GM20431 (cell line): ENCODE results near the gene FARSA.
"Not testable (repeated sequence)": the region's sequence is repeated elsewhere in the genome, so short reads cannot be mapped to it uniquely, and the experiment has no call there.

Source experiments
- in situ Hi-C: fragments of 300-500 bp; cut with MseI, MboI; formaldehyde crosslinking; loops from one replicate; pipeline ENCODE4 v1.15.0; 2020; ENCODE audit warnings: low sequenced_read_pairs; ENCODE audit not compliant: unreplicated experiment

FARSA gene

GRCh38 chr19:12938779-12939601, 5.5 kb upstream of the FARSA start:
- in situ Hi-C loops = no loop called here

GRCh38 chr19:12937927-12938778, 4.6 kb upstream of the FARSA start, which contains the start of gene CALR:
Gene CALR, plus strand, starts transcription at chr19:12938609. Its CDS starts 71 bp downstream, at chr19:12938680.
- in situ Hi-C loops = no loop called here

- in situ Hi-C loops = no loop called here
Observed at GRCh38 chr19:12937093-12937926, 3.8 kb upstream of the FARSA start.

- in situ Hi-C loops = no loop called here
Observed at GRCh38 chr19:12936582-12936981, 3.1 kb upstream of the FARSA start.

GRCh38 chr19:12935071-12935470, 1.6 kb upstream of the FARSA start:
- in situ Hi-C loops = no loop called here

- in situ Hi-C loops = no loop called here
Observed at GRCh38 chr19:12932392-12933286, 872 bp downstream of the FARSA start.

GRCh38 chr19:12930002-12930645, 3.4 kb downstream of the FARSA start:
- in situ Hi-C loops = no loop called here

- in situ Hi-C loops = no loop called here
Observed at GRCh38 chr19:12924621-12925310, 8.7 kb downstream of the FARSA start.

- in situ Hi-C loops = no loop called here
Observed at GRCh38 chr19:12922959-12923358, 10.6 kb downstream of the FARSA start.

- in situ Hi-C loops = no loop called here
Observed at GRCh38 chr19:12921047-12921446, 12.5 kb downstream of the FARSA start.

GRCh38 chr19:12918253-12918652, 15.3 kb downstream of the FARSA start:
- in situ Hi-C loops = no loop called here

GRCh38 chr19:12915860-12916259, 17.7 kb downstream of the FARSA start:
- in situ Hi-C loops = not testable (repeated sequence)

- in situ Hi-C loops = no loop called here
Observed at GRCh38 chr19:12913851-12914690, 19.4 kb downstream of the FARSA start.

- in situ Hi-C loops = no loop called here
Observed at GRCh38 chr19:12913011-12913561, 20.4 kb downstream of the FARSA start.

- in situ Hi-C loops = no loop called here
Observed at GRCh38 chr19:12912571-12912970, 20.9 kb downstream of the FARSA start.

- in situ Hi-C loops = no loop called here
Observed at GRCh38 chr19:12907166-12907565, 26.3 kb downstream of the FARSA start.

GRCh38 chr19:12899891-12900518, 33.5 kb downstream of the FARSA start:
- in situ Hi-C loops = no loop called here
